ENCODE data around the gene ADAMTS13.

GRCh38 chr9:133470427-133470924, 48.3 kb downstream of the ADAMTS13 start:
- TF ChIP-seq CTCF (IDR thresholded peaks at IDR 0.05) (no peak), POLR2A (IDR thresholded peaks at IDR 0.05) (no peak), EP300 (IDR thresholded peaks at IDR 0.05; ENCODE audit: low read depth) (no peak)

All from transverse colon (tissue), 3 donors.